ENCODE data around the gene WDR26. TPM values are rescaled to one million over a fixed set of nuclear protein-coding genes. Genes with fewer than 3 reads are reported as not detected.

The WDR26 gene
- total RNA-seq, 1 donor from 2014 or later: 110 TPM

GRCh38 chr1:224378855-224379631 lies 55.6 kb downstream of the WDR26 start:
- Mint-ChIP-seq H3K4me3 (ENCODE audit: unreplicated experiment) (no peak overlapping the region), H3K4me1 (ENCODE audit: low read depth, unreplicated experiment) (no peaks in the 10 kb centered on the region), H3K9me3 (ENCODE audit: unreplicated experiment) (no peaks in the 10 kb centered on the region), H3K27ac (ENCODE audit: unreplicated experiment) (peak overlapping the region; percentile 20), H3K36me3 (ENCODE audit: unreplicated experiment) (peaks cover under 1% of the 10 kb centered on the region), H3K27me3 (ENCODE audit: unreplicated experiment) (no peaks in the 10 kb centered on the region)
- no peak for DNase-seq
- no peak for TF ChIP-seq CTCF (IDR thresholded peaks at IDR 0.05; ENCODE audit: partially characterized antibody, unreplicated experiment)

- Mint-ChIP-seq H3K4me3 (ENCODE audit: unreplicated experiment) (no peak overlapping the region), H3K27me3 (ENCODE audit: unreplicated experiment) (no peaks in the 10 kb centered on the region)
Observed at GRCh38 chr1:224377676-224378006, 57.0 kb downstream of the WDR26 start.

GRCh38 chr1:224375059-224375458 lies 59.5 kb downstream of the WDR26 start:
- TF ChIP-seq CTCF (IDR thresholded peaks at IDR 0.05; ENCODE audit: partially characterized antibody, unreplicated experiment): no peak
- Mint-ChIP-seq H3K27me3 (ENCODE audit: unreplicated experiment) (no peaks in the 10 kb centered on the region), H3K36me3 (ENCODE audit: unreplicated experiment) (peaks cover 3% of the 10 kb centered on the region), H3K9me3 (ENCODE audit: unreplicated experiment) (no peaks in the 10 kb centered on the region), H3K27ac (ENCODE audit: unreplicated experiment) (no peak overlapping the region), H3K4me3 (ENCODE audit: unreplicated experiment) (no peak overlapping the region), H3K4me1 (ENCODE audit: low read depth, unreplicated experiment) (no peaks in the 10 kb centered on the region)
- DNase-seq: no peak

More at GRCh38 chr1:224377676-224378006, 57.0 kb downstream of the WDR26 start:
- Mint-ChIP-seq H3K9me3 (ENCODE audit: unreplicated experiment) (no peaks in the 10 kb centered on the region), H3K27ac (ENCODE audit: unreplicated experiment) (no peak overlapping the region), H3K36me3 (ENCODE audit: unreplicated experiment) (peaks cover 3% of the 10 kb centered on the region), H3K4me1 (ENCODE audit: low read depth, unreplicated experiment) (no peaks in the 10 kb centered on the region)
- DNase-seq: no peak
- no peak for TF ChIP-seq CTCF (IDR thresholded peaks at IDR 0.05; ENCODE audit: partially characterized antibody, unreplicated experiment)

GRCh38 chr1:224373008-224373590 lies 61.5 kb downstream of the WDR26 start:
- TF ChIP-seq CTCF (IDR thresholded peaks at IDR 0.05; ENCODE audit: partially characterized antibody, unreplicated experiment): no peak
- DNase-seq: no peak
- Mint-ChIP-seq H3K36me3 (ENCODE audit: unreplicated experiment) (peaks cover 3% of the 10 kb centered on the region), H3K27ac (ENCODE audit: unreplicated experiment) (no peak overlapping the region), H3K4me1 (ENCODE audit: low read depth, unreplicated experiment) (no peaks in the 10 kb centered on the region), H3K4me3 (ENCODE audit: unreplicated experiment) (no peak overlapping the region), H3K9me3 (ENCODE audit: unreplicated experiment) (no peaks in the 10 kb centered on the region), H3K27me3 (ENCODE audit: unreplicated experiment) (no peaks in the 10 kb centered on the region)

- Mint-ChIP-seq H3K4me1 (ENCODE audit: low read depth, unreplicated experiment) (no peaks in the 10 kb centered on the region), H3K36me3 (ENCODE audit: unreplicated experiment) (no peaks in the 10 kb centered on the region), H3K4me3 (ENCODE audit: unreplicated experiment) (no peak overlapping the region), H3K27me3 (ENCODE audit: unreplicated experiment) (no peaks in the 10 kb centered on the region), H3K9me3 (ENCODE audit: unreplicated experiment) (no peaks in the 10 kb centered on the region), H3K27ac (ENCODE audit: unreplicated experiment) (no peak overlapping the region)
- DNase-seq: no peak
- TF ChIP-seq CTCF (IDR thresholded peaks at IDR 0.05; ENCODE audit: partially characterized antibody, unreplicated experiment): no peak
Observed at GRCh38 chr1:224368409-224368808, 66.2 kb downstream of the WDR26 start.

Data from glutamatergic neuron (in vitro differentiated cells).